HG03139 (cell line): ENCODE data around the gene GCNT1.
"Not testable (repeated sequence)": the region's sequence is repeated elsewhere in the genome, so short reads cannot be mapped to it uniquely, and the experiment has no call there.

Experiments used
- ATAC-seq: cut with Tn5 transposase; IDR thresholded peaks from one replicate; pipeline ENCODE4 v1.9.1; 2021; ENCODE audit not compliant: unreplicated experiment

The GCNT1 gene

GRCh38 chr9:76531231-76531780 lies 72.3 kb downstream of the GCNT1 start:
- no peak for ATAC-seq

GRCh38 chr9:76532877-76533276 lies 73.9 kb downstream of the GCNT1 start:
- ATAC-seq: not testable (repeated sequence)

- ATAC-seq: no peak
Measured at GRCh38 chr9:76534026-76534425, 75.0 kb downstream of the GCNT1 start.

- no peak for ATAC-seq
Measured at GRCh38 chr9:76537150-76537646, 78.2 kb downstream of the GCNT1 start.

GRCh38 chr9:76539180-76539579 lies 80.2 kb downstream of the GCNT1 start:
- ATAC-seq: no peak

GRCh38 chr9:76542360-76542759 lies 83.4 kb downstream of the GCNT1 start:
- ATAC-seq: no peak

- ATAC-seq: no peak
Measured at GRCh38 chr9:76545191-76545590, 86.2 kb downstream of the GCNT1 start.

GRCh38 chr9:76552181-76552580 lies 93.2 kb downstream of the GCNT1 start:
- ATAC-seq: no peak

- no peak for ATAC-seq
Measured at GRCh38 chr9:76552751-76553455, 93.9 kb downstream of the GCNT1 start.

GRCh38 chr9:76553680-76554079 lies 94.7 kb downstream of the GCNT1 start:
- no peak for ATAC-seq
